HEK293T (cell line): ENCODE data around the gene CYP2W1.

Source experiments
- ARNT ChIP-seq: fragments of 450-650 bp; IDR thresholded peaks from 2 replicates; pipeline ENCODE4 v1.6.1; 2017; ENCODE audit warnings: mild to moderate bottlenecking
- BHLHE40 ChIP-seq: fragments of 450-650 bp; IDR thresholded peaks from 2 replicates; pipeline ENCODE4 v1.6.1; 2016; ENCODE audit warnings: mild to moderate bottlenecking, moderate library complexity, borderline replicate concordance
- CTBP1 ChIP-seq: fragments of 450-650 bp; IDR thresholded peaks from 2 replicates; pipeline ENCODE4 v1.6.1; 2016; ENCODE audit warnings: borderline replicate concordance
- ELF4 ChIP-seq: fragments of 450-650 bp; IDR thresholded peaks from 2 replicates; pipeline ENCODE4 v1.6.1; 2017; ENCODE audit warnings: antibody characterized with exemption
- FOXA1 ChIP-seq: fragments of 450-650 bp; IDR thresholded peaks from 2 replicates; pipeline ENCODE4 v1.6.1; 2016; ENCODE audit warnings: mild to moderate bottlenecking
- FOXK2 ChIP-seq: fragments of 450-650 bp; IDR thresholded peaks from 2 replicates; pipeline ENCODE4 v1.6.1; 2016; ENCODE audit warnings: mild to moderate bottlenecking
- FOXM1 ChIP-seq: fragments of 450-650 bp; IDR thresholded peaks from 2 replicates; pipeline ENCODE4 v1.6.1; 2017; ENCODE audit warnings: mild to moderate bottlenecking, borderline replicate concordance
- HDGF ChIP-seq: fragments of 450-650 bp; IDR thresholded peaks from 2 replicates; pipeline ENCODE4 v1.6.1; 2017; ENCODE audit warnings: antibody characterized with exemption, borderline replicate concordance
- LEF1 ChIP-seq: fragments of 450-650 bp; IDR thresholded peaks from 2 replicates; pipeline ENCODE4 v1.6.1; 2017; ENCODE audit warnings: mild to moderate bottlenecking, borderline replicate concordance
- NFRKB ChIP-seq: fragments of 450-650 bp; IDR thresholded peaks from 2 replicates; pipeline ENCODE4 v1.6.1; 2016; ENCODE audit warnings: mild to moderate bottlenecking, moderate library complexity
- PKNOX1 ChIP-seq: fragments of 450-650 bp; IDR thresholded peaks from 2 replicates; pipeline ENCODE4 v1.6.1; 2016
- SP1 ChIP-seq: fragments of 450-650 bp; IDR thresholded peaks from 2 replicates; pipeline ENCODE4 v1.6.1; 2017
- SUZ12 ChIP-seq: fragments of 450-650 bp; IDR thresholded peaks from 2 replicates; pipeline ENCODE4 v1.6.1; 2016; ENCODE audit warnings: mild to moderate bottlenecking
- TARDBP ChIP-seq: fragments of 450-650 bp; IDR thresholded peaks from 2 replicates; pipeline ENCODE4 v1.6.1; 2016

- TF ChIP-seq FOXM1 (no peak), CTBP1 (no peak), FOXK2 (no peak), HDGF (no peak), ARNT (no peak), SP1 (no peak), PKNOX1 (no peak), LEF1 (no peak), SUZ12 (no peak), FOXA1 (no peak), ELF4 (no peak), BHLHE40 (no peak), NFRKB (no peak), TARDBP (no peak)
These were observed 14.7 kb downstream of the CYP2W1 start for GRCh38 chr7:997404-998395.
